ENCODE data around the gene LGALS7. TPM values are rescaled to one million over a fixed set of nuclear protein-coding genes. Genes with fewer than 3 reads are reported as not detected.

Gene LGALS7
- total and polyA plus RNA-seq, 5 donors from 2014 or later = not detected

- DNase-seq (peak in 1 of 3 donors; percentile 55), ATAC-seq (ENCODE audit: low read depth in 2 of 2) (no peak)
- Histone ChIP-seq H3K4me3 (ENCODE audit: low read depth, low read length) (no peak overlapping the region), H3K9me3 (ENCODE audit: control insufficient read depth in 2 of 2, low read length in 2 of 2) (no peaks in the 10 kb centered on the region), H3K27ac (ENCODE audit: insufficient read depth, low read length, poor library complexity, severe bottlenecking) (no peak overlapping the region), H3K27me3 (ENCODE audit: control insufficient read depth, insufficient read depth, low read length) (no peaks in the 10 kb centered on the region), H3K36me3 (ENCODE audit: control insufficient read depth, insufficient read depth, low read length) (no peaks in the 10 kb centered on the region), H3K4me1 (ENCODE audit: control insufficient read depth, insufficient read depth, low read length, poor library complexity, severe bottlenecking) (peaks cover 34% of the 10 kb centered on the region)
- Mint-ChIP-seq H3K4me1 (peaks cover 0 to 35% (median 13%) of the 10 kb centered on the region in 4 donors), H3K27ac (peak overlapping the region in 1 of 3 donors; percentile 32), H3K4me3 (peak overlapping the region in 3 of 4 donors; percentile 35 to 86 (median 46)), H3K9me3 (peaks cover 0 to 3% (median 0%) of the 10 kb centered on the region in 7 donors), H3K27me3 (no peaks in the 10 kb centered on the region), H3K36me3 (no peaks in the 10 kb centered on the region)
These were observed 33.7 kb downstream of the LGALS7 start for GRCh38 chr19:38739440-38740256.

GRCh38 chr19:38737921-38738737, 35.2 kb downstream of the LGALS7 start:
- H3K4me1 Mint-ChIP-seq = peaks cover 0 to 47% (median 17%) of the 10 kb centered on the region in 4 donors
- H3K4me3 ChIP-seq (ENCODE audit: low read depth, low read length) = no peak overlapping the region
- H3K9me3 Mint-ChIP-seq = peaks cover 0 to 3% (median 0%) of the 10 kb centered on the region in 7 donors
- no peak overlapping the region for H3K27ac ChIP-seq (ENCODE audit: insufficient read depth, low read length, poor library complexity, severe bottlenecking)
- ATAC-seq (ENCODE audit: low read depth in 2 of 2) (no peak), DNase-seq (no peak)
- H3K27me3 Mint-ChIP-seq = no peaks in the 10 kb centered on the region
- no peaks in the 10 kb centered on the region for H3K27me3 ChIP-seq (ENCODE audit: control insufficient read depth, insufficient read depth, low read length)
- peak overlapping the region; percentile 63 to 90 (median 79) for H3K4me3 Mint-ChIP-seq
- peak overlapping the region in 2 of 3 donors; percentile 24 to 72 for H3K27ac Mint-ChIP-seq
- no peaks in the 10 kb centered on the region for H3K9me3 ChIP-seq (ENCODE audit: control insufficient read depth in 2 of 2, low read length in 2 of 2)
- H3K36me3 Mint-ChIP-seq = no peaks in the 10 kb centered on the region
- no peaks in the 10 kb centered on the region for H3K36me3 ChIP-seq (ENCODE audit: control insufficient read depth, insufficient read depth, low read length)
- H3K4me1 ChIP-seq (ENCODE audit: control insufficient read depth, insufficient read depth, low read length, poor library complexity, severe bottlenecking) = peaks cover 44% of the 10 kb centered on the region

DNA sequence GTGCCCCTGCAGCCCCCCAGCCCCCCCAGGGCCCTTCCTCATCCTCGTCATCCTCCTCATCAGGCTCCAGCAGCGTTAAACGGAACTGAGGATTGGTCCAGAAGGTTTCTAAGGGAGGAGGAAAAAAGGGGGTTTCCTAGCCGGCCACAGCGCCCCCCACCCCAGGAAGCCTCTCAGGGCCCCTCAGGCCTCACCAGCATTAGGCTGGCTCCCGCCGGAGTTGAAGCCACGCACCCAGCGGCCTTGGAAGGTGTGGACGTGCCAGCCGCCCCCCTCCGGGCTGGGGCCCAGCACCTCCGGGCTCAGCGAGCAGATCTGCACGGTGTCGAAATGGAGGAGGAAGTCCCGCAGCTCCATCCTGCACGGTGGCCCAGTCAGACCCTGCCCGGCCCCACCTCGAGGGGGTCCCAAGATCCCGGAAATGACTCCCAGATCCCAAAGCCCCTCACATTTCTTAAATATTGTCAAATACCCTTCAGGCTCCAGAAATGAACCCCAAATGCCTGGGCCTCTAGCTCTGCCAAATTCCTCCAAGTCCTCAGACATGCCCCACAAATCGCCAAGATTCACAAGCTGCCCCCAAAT, 35.9 kb downstream of the LGALS7 start:
- no peaks in the 10 kb centered on the region for H3K27me3 ChIP-seq (ENCODE audit: control insufficient read depth, insufficient read depth, low read length)
- Mint-ChIP-seq H3K4me1 (peaks cover 0 to 52% (median 20%) of the 10 kb centered on the region in 4 donors), H3K27ac (peak overlapping the region in 2 of 3 donors; percentile 24 to 72), H3K27me3 (no peaks in the 10 kb centered on the region), H3K4me3 (peak overlapping the region; percentile 27 to 90 (median 79)), H3K9me3 (peaks cover 0 to 3% (median 0%) of the 10 kb centered on the region in 7 donors), H3K36me3 (no peaks in the 10 kb centered on the region)
- H3K27ac ChIP-seq (ENCODE audit: insufficient read depth, low read length, poor library complexity, severe bottlenecking) = no peak overlapping the region
- H3K4me1 ChIP-seq (ENCODE audit: control insufficient read depth, insufficient read depth, low read length, poor library complexity, severe bottlenecking) = peaks cover 44% of the 10 kb centered on the region
- no peak for DNase-seq
- no peaks in the 10 kb centered on the region for H3K9me3 ChIP-seq (ENCODE audit: control insufficient read depth in 2 of 2, low read length in 2 of 2)
- H3K36me3 ChIP-seq (ENCODE audit: control insufficient read depth, insufficient read depth, low read length) = no peaks in the 10 kb centered on the region
- ATAC-seq (ENCODE audit: low read depth in 2 of 2) = no peak
- H3K4me3 ChIP-seq (ENCODE audit: low read depth, low read length) = no peak overlapping the region

GRCh38 chr19:38736413-38737280, 36.7 kb downstream of the LGALS7 start:
- Histone ChIP-seq H3K27ac (ENCODE audit: insufficient read depth, low read length, poor library complexity, severe bottlenecking) (peak overlapping the region; percentile 61), H3K27me3 (ENCODE audit: control insufficient read depth, insufficient read depth, low read length) (no peaks in the 10 kb centered on the region), H3K4me1 (ENCODE audit: control insufficient read depth, insufficient read depth, low read length, poor library complexity, severe bottlenecking) (peaks cover 44% of the 10 kb centered on the region), H3K36me3 (ENCODE audit: control insufficient read depth, insufficient read depth, low read length) (no peaks in the 10 kb centered on the region), H3K9me3 (ENCODE audit: control insufficient read depth in 2 of 2, low read length in 2 of 2) (no peaks in the 10 kb centered on the region), H3K4me3 (ENCODE audit: low read depth, low read length) (no peak overlapping the region)
- Mint-ChIP-seq H3K4me3 (peak overlapping the region in 3 of 4 donors; percentile 62 to 80 (median 71)), H3K27ac (no peak overlapping the region), H3K27me3 (no peaks in the 10 kb centered on the region), H3K9me3 (peaks cover 0 to 3% (median 0%) of the 10 kb centered on the region in 7 donors), H3K36me3 (no peaks in the 10 kb centered on the region), H3K4me1 (peaks cover 0 to 55% (median 21%) of the 10 kb centered on the region in 4 donors)
- DNase-seq = peak; percentile 36 to 64 (median 55)
- peak in 1 of 2 donors; percentile 13 for ATAC-seq (ENCODE audit: low read depth in 2 of 2)

- Histone ChIP-seq H3K27me3 (ENCODE audit: control insufficient read depth, insufficient read depth, low read length) (no peaks in the 10 kb centered on the region), H3K4me1 (ENCODE audit: control insufficient read depth, insufficient read depth, low read length, poor library complexity, severe bottlenecking) (peaks cover 44% of the 10 kb centered on the region), H3K9me3 (ENCODE audit: control insufficient read depth in 2 of 2, low read length in 2 of 2) (no peaks in the 10 kb centered on the region), H3K4me3 (ENCODE audit: low read depth, low read length) (no peak overlapping the region), H3K36me3 (ENCODE audit: control insufficient read depth, insufficient read depth, low read length) (peaks cover 1% of the 10 kb centered on the region), H3K27ac (ENCODE audit: insufficient read depth, low read length, poor library complexity, severe bottlenecking) (peak overlapping the region; percentile 61)
- no peaks in the 10 kb centered on the region for H3K36me3 Mint-ChIP-seq
- no peaks in the 10 kb centered on the region for H3K27me3 Mint-ChIP-seq
- DNase-seq (peak; percentile 49 to 64 (median 53)), ATAC-seq (ENCODE audit: low read depth in 2 of 2) (peak; percentile 19 to 30)
- H3K9me3 Mint-ChIP-seq = peaks cover 0 to 3% (median 0%) of the 10 kb centered on the region in 7 donors
- H3K4me1 Mint-ChIP-seq = peaks cover 0 to 55% (median 23%) of the 10 kb centered on the region in 4 donors
- H3K4me3 Mint-ChIP-seq = peak overlapping the region in 2 of 4 donors; percentile 50 to 60
- peak overlapping the region in 2 of 3 donors; percentile 25 to 80 for H3K27ac Mint-ChIP-seq
These were observed 37.3 kb downstream of the LGALS7 start for GRCh38 chr19:38736036-38736412.

DNA sequence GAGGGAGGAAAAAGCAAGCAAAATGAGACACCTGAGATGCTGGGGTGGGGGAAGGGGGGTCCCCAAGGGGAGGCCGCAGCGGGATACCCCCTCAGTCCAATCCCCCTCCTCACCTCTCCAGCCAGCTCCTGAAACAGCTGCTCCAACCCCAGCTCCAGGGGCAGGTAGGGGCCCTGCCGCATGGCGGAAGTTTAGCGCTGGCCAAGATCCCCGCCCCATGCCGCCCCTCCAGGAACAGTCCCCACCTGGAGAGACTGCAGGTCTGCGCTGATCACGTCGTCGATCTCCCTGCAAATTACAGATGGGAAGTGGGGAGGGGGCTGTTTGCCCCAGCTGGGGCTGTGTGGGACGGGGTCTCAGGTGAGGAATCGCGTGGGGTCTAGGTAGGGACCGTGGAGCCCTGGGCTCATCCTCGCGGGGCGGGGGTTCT, 38.0 kb downstream of the LGALS7 start:
- Mint-ChIP-seq H3K27me3 (no peaks in the 10 kb centered on the region), H3K4me1 (peaks cover 0 to 58% (median 27%) of the 10 kb centered on the region in 4 donors), H3K9me3 (peaks cover 0 to 1% (median 0%) of the 10 kb centered on the region in 7 donors), H3K4me3 (peak overlapping the region; percentile 21 to 86 (median 72)), H3K36me3 (no peaks in the 10 kb centered on the region), H3K27ac (peak overlapping the region; percentile 83 to 90 (median 90))
- Histone ChIP-seq H3K4me1 (ENCODE audit: control insufficient read depth, insufficient read depth, low read length, poor library complexity, severe bottlenecking) (peaks cover 43% of the 10 kb centered on the region), H3K27ac (ENCODE audit: insufficient read depth, low read length, poor library complexity, severe bottlenecking) (peak overlapping the region; percentile 69), H3K4me3 (ENCODE audit: low read depth, low read length) (peak overlapping the region; percentile 7), H3K9me3 (ENCODE audit: control insufficient read depth in 2 of 2, low read length in 2 of 2) (no peaks in the 10 kb centered on the region), H3K36me3 (ENCODE audit: control insufficient read depth, insufficient read depth, low read length) (peaks cover 7% of the 10 kb centered on the region), H3K27me3 (ENCODE audit: control insufficient read depth, insufficient read depth, low read length) (no peaks in the 10 kb centered on the region)
- ATAC-seq (ENCODE audit: low read depth in 2 of 2) (peak; percentile 7 to 9), DNase-seq (peak in 2 of 3 donors; percentile 38 to 46)
